ENCODE results near the gene CTDSPL.

GRCh38 chr3:37943631-37944314, 82.1 kb downstream of the CTDSPL start:
- TF ChIP-seq CTCF (IDR thresholded peaks at IDR 0.05) (no peak), EZH2 (IDR thresholded peaks at IDR 0.05) (no peak)

Data from neural progenitor cell (in vitro differentiated cells).